ENCODE data around the gene KRTAP10-3. TPM values are rescaled to one million over a fixed set of nuclear protein-coding genes. Genes with fewer than 3 reads are reported as not detected.
A peak's percentile ranks its signal among the peaks of the same experiment; 100 is the strongest.
"Not testable (repeated sequence)": the region's sequence is repeated elsewhere in the genome, so short reads cannot be mapped to it uniquely, and the experiment has no call there.

Gene KRTAP10-3
- total RNA-seq, 1 donor from 2014 or later = not detected

- FAIRE-seq = no peak
- no peak for TF ChIP-seq CTCF (IDR thresholded peaks at IDR 0.05; ENCODE audit: insufficient read depth, low read length, severe bottlenecking)
Observed at GRCh38 chr21:44552136-44552535, 6.5 kb downstream of the KRTAP10-3 start.

GRCh38 chr21:44551340-44551961 lies 7.1 kb downstream of the KRTAP10-3 start, which contains the start of gene KRTAP10-2:
TSS of gene KRTAP10-2 (minus strand) at chr21:44551505. CDS start at chr21:44551458, 47 bp downstream.
- Histone ChIP-seq H3K27me3 (ENCODE audit: control insufficient read depth, insufficient read depth, low read length) (no peaks in the 10 kb centered on the region), H3K36me3 (ENCODE audit: control insufficient read depth, insufficient read depth, low read length) (no peaks in the 10 kb centered on the region), H3K4me3 (ENCODE audit: low read depth, low read length) (no peak within 1 kb of the TSS)
- DNase-seq (ENCODE audit: low read depth) = no peak
- FAIRE-seq = peak; percentile 50
- no peak for TF ChIP-seq CTCF (IDR thresholded peaks at IDR 0.05; ENCODE audit: insufficient read depth, low read length, severe bottlenecking)

More at GRCh38 chr21:44552136-44552535, 6.5 kb downstream of the KRTAP10-3 start:
- Histone ChIP-seq H3K36me3 (ENCODE audit: control insufficient read depth, insufficient read depth, low read length) (no peaks in the 10 kb centered on the region), H3K27me3 (ENCODE audit: control insufficient read depth, insufficient read depth, low read length) (no peaks in the 10 kb centered on the region), H3K4me3 (ENCODE audit: low read depth, low read length) (no peak overlapping the region)
- DNase-seq (ENCODE audit: low read depth) = no peak

DNA sequence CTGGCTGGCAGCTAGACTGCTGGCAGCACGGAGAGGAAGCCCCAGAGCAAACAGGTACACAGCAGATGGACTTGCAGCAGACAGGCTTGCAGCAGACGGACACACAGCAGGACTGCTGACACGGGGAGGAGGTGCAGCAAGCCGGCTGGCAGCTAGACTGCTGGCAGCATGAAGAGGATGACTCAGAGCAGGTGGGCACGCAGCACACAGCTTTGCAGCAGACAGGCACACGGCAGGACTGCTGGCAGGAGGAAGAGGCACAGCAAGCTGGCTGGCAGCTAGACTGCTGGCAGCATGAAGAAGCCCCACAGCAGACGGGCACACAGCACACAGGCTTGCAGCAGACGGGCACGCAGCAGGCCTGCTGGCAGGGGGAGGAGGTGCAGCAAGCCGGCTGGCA lies 7.8 kb downstream of the KRTAP10-3 start:
- FAIRE-seq (no peak), DNase-seq (ENCODE audit: low read depth) (no peak)
- no peak for TF ChIP-seq CTCF (IDR thresholded peaks at IDR 0.05; ENCODE audit: insufficient read depth, low read length, severe bottlenecking)
- Histone ChIP-seq H3K4me3 (ENCODE audit: low read depth, low read length) (no peak overlapping the region), H3K27me3 (ENCODE audit: control insufficient read depth, insufficient read depth, low read length) (no peaks in the 10 kb centered on the region), H3K36me3 (ENCODE audit: control insufficient read depth, insufficient read depth, low read length) (no peaks in the 10 kb centered on the region)

- not testable (repeated sequence) for FAIRE-seq; DNase-seq (ENCODE audit: low read depth); H3K36me3 ChIP-seq (ENCODE audit: control insufficient read depth, insufficient read depth, low read length); H3K4me3 ChIP-seq (ENCODE audit: low read depth, low read length); H3K27me3 ChIP-seq (ENCODE audit: control insufficient read depth, insufficient read depth, low read length)
Observed at GRCh38 chr21:44550285-44550684, 8.3 kb downstream of the KRTAP10-3 start.

GRCh38 chr21:44549525-44550211 lies 8.9 kb downstream of the KRTAP10-3 start:
- Histone ChIP-seq H3K4me3 (ENCODE audit: low read depth, low read length) (no peak overlapping the region), H3K27me3 (ENCODE audit: control insufficient read depth, insufficient read depth, low read length) (no peaks in the 10 kb centered on the region), H3K36me3 (ENCODE audit: control insufficient read depth, insufficient read depth, low read length) (no peaks in the 10 kb centered on the region)
- no peak for FAIRE-seq
- no peak for TF ChIP-seq CTCF (IDR thresholded peaks at IDR 0.05; ENCODE audit: insufficient read depth, low read length, severe bottlenecking)
- DNase-seq (ENCODE audit: low read depth) = no peak

DNA sequence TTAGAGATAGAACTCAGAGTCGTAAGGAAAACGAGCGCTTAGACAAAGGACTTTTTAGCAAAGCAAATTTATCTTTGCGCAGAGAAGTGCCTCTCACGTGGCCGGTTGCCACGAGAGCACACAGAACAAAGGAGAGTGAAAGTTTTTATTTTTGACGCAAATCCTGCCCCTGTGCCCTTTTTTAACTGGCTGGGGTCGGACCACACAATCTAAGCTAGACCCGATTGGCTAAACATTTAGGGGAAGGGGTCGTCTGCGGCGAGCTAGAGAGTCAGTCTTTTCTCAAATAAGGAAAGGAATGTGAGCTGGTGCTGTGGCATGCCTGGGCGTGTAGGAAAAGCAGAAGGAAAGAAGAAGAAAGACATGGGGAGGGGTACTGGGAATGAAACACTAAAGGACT lies 9.7 kb downstream of the KRTAP10-3 start:
- Histone ChIP-seq H3K36me3 (ENCODE audit: control insufficient read depth, insufficient read depth, low read length) (no peaks in the 10 kb centered on the region), H3K4me3 (ENCODE audit: low read depth, low read length) (peak overlapping the region; percentile 8), H3K27me3 (ENCODE audit: control insufficient read depth, insufficient read depth, low read length) (no peaks in the 10 kb centered on the region)
- DNase-seq (ENCODE audit: low read depth) (peak; percentile 7), FAIRE-seq (no peak)
- no peak for TF ChIP-seq CTCF (IDR thresholded peaks at IDR 0.05; ENCODE audit: insufficient read depth, low read length, severe bottlenecking)
